Nephron (organoid): ENCODE data around the gene IRAK2.

ENCODE experiments used
- H3K27ac Mint-ChIP-seq, 3 experiments: 2 replicates each; pipeline ENCODE4 v1.8.0; 2020; ENCODE audit warnings: mixed read lengths in 3 of 3, mild to moderate bottlenecking in 2 of 3, moderate library complexity in 1 of 3
- H3K27me3 Mint-ChIP-seq: 2 replicates; pipeline ENCODE4 v1.8.0; 2021; ENCODE audit warnings: low read depth, mild to moderate bottlenecking, moderate library complexity, mixed read lengths
- H3K36me3 Mint-ChIP-seq: 2 replicates; pipeline ENCODE4 v1.8.0; 2020; ENCODE audit warnings: low read depth, mixed read lengths
- H3K4me1 Mint-ChIP-seq: 2 replicates; pipeline ENCODE4 v1.8.0; 2020; ENCODE audit warnings: mixed read lengths
- H3K4me3 Mint-ChIP-seq, 3 experiments: 2 replicates each; pipeline ENCODE4 v1.8.0; 2020; ENCODE audit warnings: mild to moderate bottlenecking in 3 of 3, mixed read lengths in 3 of 3, moderate library complexity in 2 of 3
- H3K9me3 Mint-ChIP-seq: 2 replicates; pipeline ENCODE4 v1.8.0; 2020; ENCODE audit warnings: mixed read lengths
- TF ChIP-seq, protein P1 (sequence below), 3 experiments: fragments of 200-600 bp; sonication (generic); IDR thresholded peaks; one replicate each; pipeline ENCODE4 v1.5.0; 2021; ENCODE audit warnings: antibody characterized with exemption in 3 of 3; ENCODE audit not compliant: unreplicated experiment in 3 of 3

IRAK2 gene

DNA sequence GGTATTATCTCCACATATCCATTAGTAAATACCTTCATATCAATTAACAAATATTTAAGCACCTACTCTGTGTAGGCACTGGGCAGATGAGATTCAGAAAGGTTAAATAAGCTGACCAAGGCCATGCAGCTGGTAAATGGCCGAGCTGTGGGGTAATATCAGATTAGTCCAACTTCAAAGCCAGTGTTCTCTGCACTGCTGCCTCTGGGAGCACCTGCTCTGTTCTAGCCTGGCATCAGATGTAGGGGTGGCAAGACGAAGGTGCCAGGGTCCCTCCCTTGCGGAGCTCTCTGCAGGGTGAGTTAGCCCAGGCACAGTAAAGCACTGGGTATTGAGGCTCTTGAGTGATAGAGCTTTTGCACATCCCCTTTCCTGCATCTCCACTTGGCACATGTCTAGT lies 89.0 kb downstream of the IRAK2 start:
- H3K4me1 Mint-ChIP-seq = peaks cover 23% of the 10 kb centered on the region
- H3K36me3 Mint-ChIP-seq = peaks cover 55% of the 10 kb centered on the region
- H3K27ac Mint-ChIP-seq = no peak overlapping the region
- H3K27me3 Mint-ChIP-seq = no peaks in the 10 kb centered on the region
- no peak overlapping the region for H3K4me3 Mint-ChIP-seq
- TF ChIP-seq, protein P1, sequence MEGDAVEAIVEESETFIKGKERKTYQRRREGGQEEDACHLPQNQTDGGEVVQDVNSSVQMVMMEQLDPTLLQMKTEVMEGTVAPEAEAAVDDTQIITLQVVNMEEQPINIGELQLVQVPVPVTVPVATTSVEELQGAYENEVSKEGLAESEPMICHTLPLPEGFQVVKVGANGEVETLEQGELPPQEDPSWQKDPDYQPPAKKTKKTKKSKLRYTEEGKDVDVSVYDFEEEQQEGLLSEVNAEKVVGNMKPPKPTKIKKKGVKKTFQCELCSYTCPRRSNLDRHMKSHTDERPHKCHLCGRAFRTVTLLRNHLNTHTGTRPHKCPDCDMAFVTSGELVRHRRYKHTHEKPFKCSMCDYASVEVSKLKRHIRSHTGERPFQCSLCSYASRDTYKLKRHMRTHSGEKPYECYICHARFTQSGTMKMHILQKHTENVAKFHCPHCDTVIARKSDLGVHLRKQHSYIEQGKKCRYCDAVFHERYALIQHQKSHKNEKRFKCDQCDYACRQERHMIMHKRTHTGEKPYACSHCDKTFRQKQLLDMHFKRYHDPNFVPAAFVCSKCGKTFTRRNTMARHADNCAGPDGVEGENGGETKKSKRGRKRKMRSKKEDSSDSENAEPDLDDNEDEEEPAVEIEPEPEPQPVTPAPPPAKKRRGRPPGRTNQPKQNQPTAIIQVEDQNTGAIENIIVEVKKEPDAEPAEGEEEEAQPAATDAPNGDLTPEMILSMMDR (IDR thresholded peaks at IDR 0.05; ENCODE audit: unreplicated experiment in 3 of 3) = no peak
- H3K9me3 Mint-ChIP-seq = no peaks in the 10 kb centered on the region

DNA sequence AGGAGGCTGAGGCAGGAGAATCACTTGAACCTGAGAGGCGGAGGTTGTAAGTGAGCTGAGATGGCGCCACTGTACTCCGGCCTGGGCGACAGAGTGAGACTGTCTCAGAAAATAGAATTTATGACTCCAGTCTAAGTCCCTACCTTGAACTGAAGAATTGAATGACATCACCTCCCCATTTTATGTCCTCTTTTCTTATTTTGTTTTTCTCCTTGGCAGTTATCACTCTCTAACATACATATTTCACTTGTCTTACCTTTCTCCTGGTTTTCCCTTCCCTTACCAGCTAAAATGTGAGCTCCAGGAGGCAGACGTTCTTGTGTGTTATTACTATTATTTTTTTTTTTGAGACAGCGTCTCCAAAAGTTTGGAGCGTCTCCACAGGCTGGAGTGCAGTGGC lies 91.1 kb downstream of the IRAK2 start:
- TF ChIP-seq, protein P1 (IDR thresholded peaks at IDR 0.05; ENCODE audit: unreplicated experiment in 3 of 3) = no peak
- Mint-ChIP-seq H3K9me3 (no peaks in the 10 kb centered on the region), H3K27me3 (no peaks in the 10 kb centered on the region), H3K36me3 (peaks cover 65% of the 10 kb centered on the region), H3K4me1 (peaks cover 4% of the 10 kb centered on the region), H3K4me3 (no peak overlapping the region), H3K27ac (no peak overlapping the region)

DNA sequence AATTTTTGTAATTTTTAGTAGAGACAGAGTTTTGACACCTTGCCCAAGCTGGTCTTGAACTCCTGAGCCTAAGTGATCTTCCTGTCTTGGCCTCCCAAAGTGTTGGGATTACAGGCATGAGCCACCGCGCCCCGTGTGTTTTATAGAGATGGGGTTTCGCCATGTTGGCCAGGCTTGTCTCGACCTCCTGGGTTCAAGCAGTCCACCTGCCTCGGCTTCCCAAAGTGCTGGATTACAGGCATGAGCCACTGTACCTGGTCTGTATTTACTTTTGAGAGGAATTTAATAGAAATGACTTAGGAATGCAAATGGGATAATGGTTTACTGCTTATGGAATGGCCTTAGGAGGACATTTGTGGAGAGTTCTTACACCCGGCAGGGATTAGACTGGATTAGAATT lies 94.3 kb downstream of the IRAK2 start:
- no peak overlapping the region for H3K27ac Mint-ChIP-seq
- no peaks in the 10 kb centered on the region for H3K9me3 Mint-ChIP-seq
- TF ChIP-seq, protein P1 (IDR thresholded peaks at IDR 0.05; ENCODE audit: unreplicated experiment in 3 of 3) = no peak
- H3K27me3 Mint-ChIP-seq = no peaks in the 10 kb centered on the region
- peaks cover 19% of the 10 kb centered on the region for H3K4me1 Mint-ChIP-seq
- peaks cover 70% of the 10 kb centered on the region for H3K36me3 Mint-ChIP-seq
- no peak overlapping the region for H3K4me3 Mint-ChIP-seq

DNA sequence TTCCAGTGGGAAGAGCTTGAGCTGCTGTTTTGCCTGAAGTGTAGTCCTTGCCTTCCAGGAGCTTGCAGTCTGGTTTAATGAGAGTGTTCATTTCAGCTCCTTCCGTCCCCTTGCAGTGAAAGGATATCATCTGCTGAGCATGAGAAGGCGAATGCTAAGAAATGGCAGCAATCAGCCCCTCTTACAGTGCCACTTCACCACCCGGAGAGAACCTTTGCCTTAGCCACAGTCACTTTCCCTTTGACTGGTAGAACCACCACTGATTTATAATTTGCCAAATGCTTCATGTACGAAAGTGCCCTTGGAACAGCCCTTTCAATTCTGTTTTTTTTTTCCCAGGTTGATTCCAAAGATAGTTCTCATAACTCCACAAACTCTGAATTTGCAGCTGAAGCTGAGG lies 95.1 kb downstream of the IRAK2 start:
- Mint-ChIP-seq H3K4me3 (no peak overlapping the region), H3K4me1 (peaks cover 22% of the 10 kb centered on the region)
- TF ChIP-seq, protein P1 (IDR thresholded peaks at IDR 0.05; ENCODE audit: unreplicated experiment in 3 of 3) = no peak

DNA sequence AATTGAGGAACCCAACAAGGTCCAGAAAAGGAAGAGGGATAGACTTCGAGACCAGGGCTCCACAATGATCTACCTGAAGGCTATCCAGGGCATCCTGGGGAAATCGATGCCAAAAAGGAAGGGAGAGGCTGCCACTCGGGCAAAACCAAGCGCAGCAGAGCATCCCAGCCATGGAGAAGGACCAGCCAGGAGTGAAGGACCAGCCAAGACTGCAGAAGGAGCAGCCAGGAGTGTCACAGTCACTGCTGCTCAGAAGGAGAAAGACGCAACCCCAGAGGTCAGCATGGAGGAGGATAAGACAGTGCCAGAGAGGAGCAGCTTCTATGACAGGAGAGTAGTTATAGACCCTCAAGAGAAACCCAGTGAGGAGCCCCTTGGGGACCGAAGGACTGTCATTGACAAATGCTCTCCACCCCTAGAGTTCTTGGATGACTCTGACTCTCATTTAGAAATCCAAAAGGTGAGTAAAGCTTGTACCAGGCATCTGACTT lies 95.5 kb downstream of the IRAK2 start:
- TF ChIP-seq, protein P1 (IDR thresholded peaks at IDR 0.05; ENCODE audit: unreplicated experiment in 3 of 3) = no peak
- Mint-ChIP-seq H3K27me3 (no peaks in the 10 kb centered on the region), H3K9me3 (no peaks in the 10 kb centered on the region), H3K4me3 (no peak overlapping the region), H3K36me3 (peaks cover 65% of the 10 kb centered on the region), H3K27ac (no peak overlapping the region), H3K4me1 (peaks cover 22% of the 10 kb centered on the region)

More for the DNA sequence above, 95.1 kb downstream of the IRAK2 start:
- no peaks in the 10 kb centered on the region for H3K27me3 Mint-ChIP-seq
- no peak overlapping the region for H3K27ac Mint-ChIP-seq
- peaks cover 66% of the 10 kb centered on the region for H3K36me3 Mint-ChIP-seq
- no peaks in the 10 kb centered on the region for H3K9me3 Mint-ChIP-seq

DNA sequence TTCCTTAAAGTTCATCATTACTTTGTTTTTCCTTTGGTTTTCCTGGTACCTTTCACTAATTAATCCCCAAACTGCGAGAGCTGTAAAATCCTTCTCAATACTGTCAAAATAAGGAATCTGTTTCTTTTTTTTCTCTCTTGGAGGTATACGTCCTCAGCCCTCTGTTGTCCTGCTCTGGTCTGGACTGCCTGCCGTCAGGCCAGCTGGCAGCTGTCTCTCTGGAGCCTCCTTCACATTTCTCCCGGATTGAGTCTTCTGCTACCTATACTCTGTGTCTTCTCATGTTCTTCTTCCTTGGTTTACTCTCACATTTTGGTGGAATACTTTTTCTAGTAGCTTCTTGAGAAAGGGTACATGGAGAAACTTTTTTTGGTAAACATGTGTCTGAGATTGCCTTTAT lies 97.3 kb downstream of the IRAK2 start:
- no peak overlapping the region for H3K4me3 Mint-ChIP-seq
- H3K27me3 Mint-ChIP-seq = no peaks in the 10 kb centered on the region
- H3K4me1 Mint-ChIP-seq = peaks cover 27% of the 10 kb centered on the region
- H3K9me3 Mint-ChIP-seq = no peaks in the 10 kb centered on the region
- peaks cover 60% of the 10 kb centered on the region for H3K36me3 Mint-ChIP-seq
- TF ChIP-seq, protein P1 (IDR thresholded peaks at IDR 0.05; ENCODE audit: unreplicated experiment in 3 of 3) = no peak
- peak overlapping the region; percentile 6 to 56 (median 34) for H3K27ac Mint-ChIP-seq
